Measurements from ENCODE around the gene PATJ. TPM values are rescaled to one million over a fixed set of nuclear protein-coding genes. Genes with fewer than 3 reads are reported as not detected.

PATJ gene
- total RNA-seq, 2 donors from 2014 or later, result 74.3 to 81.7 TPM

DNA sequence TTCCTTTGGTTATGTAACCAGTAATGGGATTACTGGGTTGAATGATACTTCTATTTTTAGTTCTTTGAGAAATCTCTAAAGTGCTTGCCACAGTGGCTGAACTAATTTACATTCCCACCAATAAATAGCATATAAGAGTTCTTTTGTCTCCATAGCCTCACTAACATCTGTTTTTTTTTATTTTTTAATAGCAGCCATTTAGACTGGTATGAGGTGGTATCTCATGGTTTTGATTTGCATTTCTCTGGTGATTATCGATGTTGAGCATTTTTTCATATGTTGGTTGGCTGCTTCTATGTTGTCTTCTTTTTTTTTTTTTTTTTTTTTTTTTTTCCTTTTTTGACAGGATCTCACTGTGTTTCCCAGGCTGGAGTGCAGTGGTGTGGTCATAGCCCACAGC is 319.8 kb downstream of the PATJ start:
- no peaks in the 10 kb centered on the region for H3K27me3 ChIP-seq (ENCODE audit: control insufficient read depth, insufficient read depth, low read length, poor library complexity, severe bottlenecking)
- no peak overlapping the region for H3K9ac ChIP-seq (ENCODE audit: extremely low read depth, low read length, poor library complexity, severe bottlenecking)
- no peak overlapping the region for H3K27ac ChIP-seq (ENCODE audit: low read depth, low read length)
- Mint-ChIP-seq H3K4me1 (peaks cover 22% of the 10 kb centered on the region), H3K4me3 (no peak overlapping the region), H3K27me3 (ENCODE audit: insufficient read depth) (no peaks in the 10 kb centered on the region), H3K9me3 (peaks cover 21% of the 10 kb centered on the region), H3K27ac (no peak overlapping the region), H3K36me3 (ENCODE audit: low read depth) (peaks cover 44% of the 10 kb centered on the region)
- peaks cover 16% of the 10 kb centered on the region for H3K9me3 ChIP-seq (ENCODE audit: control insufficient read depth, low read length)
- no peak for DNase-seq
- TF ChIP-seq, protein P1, sequence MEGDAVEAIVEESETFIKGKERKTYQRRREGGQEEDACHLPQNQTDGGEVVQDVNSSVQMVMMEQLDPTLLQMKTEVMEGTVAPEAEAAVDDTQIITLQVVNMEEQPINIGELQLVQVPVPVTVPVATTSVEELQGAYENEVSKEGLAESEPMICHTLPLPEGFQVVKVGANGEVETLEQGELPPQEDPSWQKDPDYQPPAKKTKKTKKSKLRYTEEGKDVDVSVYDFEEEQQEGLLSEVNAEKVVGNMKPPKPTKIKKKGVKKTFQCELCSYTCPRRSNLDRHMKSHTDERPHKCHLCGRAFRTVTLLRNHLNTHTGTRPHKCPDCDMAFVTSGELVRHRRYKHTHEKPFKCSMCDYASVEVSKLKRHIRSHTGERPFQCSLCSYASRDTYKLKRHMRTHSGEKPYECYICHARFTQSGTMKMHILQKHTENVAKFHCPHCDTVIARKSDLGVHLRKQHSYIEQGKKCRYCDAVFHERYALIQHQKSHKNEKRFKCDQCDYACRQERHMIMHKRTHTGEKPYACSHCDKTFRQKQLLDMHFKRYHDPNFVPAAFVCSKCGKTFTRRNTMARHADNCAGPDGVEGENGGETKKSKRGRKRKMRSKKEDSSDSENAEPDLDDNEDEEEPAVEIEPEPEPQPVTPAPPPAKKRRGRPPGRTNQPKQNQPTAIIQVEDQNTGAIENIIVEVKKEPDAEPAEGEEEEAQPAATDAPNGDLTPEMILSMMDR (conservative IDR thresholded peaks at IDR 0.05), result no peak
- H3K36me3 ChIP-seq (ENCODE audit: control insufficient read depth, insufficient read depth, low read length), result peaks cover 5% of the 10 kb centered on the region
- H3K4me1 ChIP-seq (ENCODE audit: control insufficient read depth, insufficient read depth, low read length), result peaks cover 16% of the 10 kb centered on the region
- no peak overlapping the region for H3K4me3 ChIP-seq (ENCODE audit: low read length)
- 100% methylated on average over 1 of the region's 1 CpG; no CpG with 5 or more reads in 1 of the 2 experiments for WGBS, 2 experiments (ENCODE audit: insufficient coverage in 1 of 2, insufficient read length in 1 of 2)

DNA sequence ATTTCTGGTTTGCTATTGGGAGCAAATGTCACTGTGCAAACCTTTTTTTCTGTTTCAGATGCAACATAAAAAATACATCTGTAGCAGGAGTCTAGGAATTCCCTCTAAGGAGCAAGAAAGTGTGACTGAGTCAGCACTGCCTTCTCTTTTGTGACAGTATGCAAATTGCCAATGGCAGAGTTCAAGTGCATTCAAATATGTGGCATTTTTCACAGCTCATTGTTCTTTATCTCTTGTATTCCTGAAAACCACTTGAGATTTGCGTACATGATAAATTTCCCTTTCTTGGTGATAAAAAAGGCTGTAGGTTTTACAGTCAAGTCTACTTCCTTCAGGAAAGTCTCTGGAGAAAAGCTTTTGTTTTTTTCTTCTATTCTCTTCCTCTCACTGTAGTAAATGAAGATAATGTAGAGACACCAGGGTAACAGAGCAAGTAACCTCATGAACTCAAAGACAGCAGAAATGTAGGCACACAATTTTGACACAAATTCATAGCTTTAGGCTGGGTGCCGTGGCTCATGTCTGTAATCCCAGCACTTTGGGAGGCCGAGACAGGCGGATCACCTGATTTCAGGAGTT is 322.6 kb downstream of the PATJ start:
- 79 to 89% methylated on average over 3 to 4 of the region's 4 CpGs for WGBS, 2 experiments (ENCODE audit: insufficient coverage in 1 of 2, insufficient read length in 1 of 2)
- H3K4me3 ChIP-seq (ENCODE audit: low read length), result no peak overlapping the region
- Mint-ChIP-seq H3K9me3 (peaks cover 32% of the 10 kb centered on the region), H3K27me3 (ENCODE audit: insufficient read depth) (no peaks in the 10 kb centered on the region), H3K4me3 (no peak overlapping the region), H3K36me3 (ENCODE audit: low read depth) (peaks cover 52% of the 10 kb centered on the region), H3K27ac (no peak overlapping the region), H3K4me1 (peaks cover 19% of the 10 kb centered on the region)
- no peak overlapping the region for H3K9ac ChIP-seq (ENCODE audit: extremely low read depth, low read length, poor library complexity, severe bottlenecking)
- no peak for DNase-seq
- peaks cover 24% of the 10 kb centered on the region for H3K9me3 ChIP-seq (ENCODE audit: control insufficient read depth, low read length)
- no peak overlapping the region for H3K27ac ChIP-seq (ENCODE audit: low read depth, low read length)
- no peaks in the 10 kb centered on the region for H3K27me3 ChIP-seq (ENCODE audit: control insufficient read depth, insufficient read depth, low read length, poor library complexity, severe bottlenecking)
- peaks cover 5% of the 10 kb centered on the region for H3K36me3 ChIP-seq (ENCODE audit: control insufficient read depth, insufficient read depth, low read length)
- H3K4me1 ChIP-seq (ENCODE audit: control insufficient read depth, insufficient read depth, low read length), result peaks cover 7% of the 10 kb centered on the region
- TF ChIP-seq, protein P1 (conservative IDR thresholded peaks at IDR 0.05), result no peak

DNA sequence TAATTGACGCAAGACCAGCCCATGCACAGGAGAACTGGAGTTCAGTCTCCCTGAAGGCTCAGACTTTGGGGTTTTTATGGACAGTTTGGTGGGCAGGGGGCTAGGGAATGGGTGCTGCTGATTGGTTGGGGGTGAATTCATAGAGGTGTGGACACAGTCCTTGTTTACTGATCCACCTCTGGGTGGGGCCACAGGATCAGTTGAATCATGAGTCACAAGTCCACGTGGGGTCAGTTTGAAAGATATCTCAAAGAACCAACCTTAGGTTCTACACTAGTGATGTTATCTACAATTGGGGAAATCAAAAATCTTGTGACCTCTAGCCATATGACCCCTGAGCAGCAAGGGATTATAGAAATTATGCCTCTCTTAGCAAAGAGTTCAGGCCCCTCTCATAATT is 324.4 kb downstream of the PATJ start:
- H3K4me1 ChIP-seq (ENCODE audit: control insufficient read depth, insufficient read depth, low read length), result peaks cover 7% of the 10 kb centered on the region
- H3K9ac ChIP-seq (ENCODE audit: extremely low read depth, low read length, poor library complexity, severe bottlenecking), result no peak overlapping the region
- H3K27ac ChIP-seq (ENCODE audit: low read depth, low read length), result no peak overlapping the region
- Mint-ChIP-seq H3K27ac (no peak overlapping the region), H3K4me3 (no peak overlapping the region), H3K9me3 (peaks cover 31% of the 10 kb centered on the region), H3K27me3 (ENCODE audit: insufficient read depth) (no peaks in the 10 kb centered on the region), H3K36me3 (ENCODE audit: low read depth) (peaks cover 39% of the 10 kb centered on the region), H3K4me1 (peaks cover 19% of the 10 kb centered on the region)
- H3K36me3 ChIP-seq (ENCODE audit: control insufficient read depth, insufficient read depth, low read length), result peaks cover 5% of the 10 kb centered on the region
- peaks cover 24% of the 10 kb centered on the region for H3K9me3 ChIP-seq (ENCODE audit: control insufficient read depth, low read length)
- H3K27me3 ChIP-seq (ENCODE audit: control insufficient read depth, insufficient read depth, low read length, poor library complexity, severe bottlenecking), result no peaks in the 10 kb centered on the region
- TF ChIP-seq, protein P1 (conservative IDR thresholded peaks at IDR 0.05), result no peak
- no peak for DNase-seq
- WGBS, 2 experiments (ENCODE audit: insufficient coverage in 1 of 2, insufficient read length in 1 of 2), result 96% methylated on average over 2 of the region's 2 CpGs; no CpG with 5 or more reads in 1 of the 2 experiments
- peak overlapping the region; percentile 61 for H3K4me3 ChIP-seq (ENCODE audit: low read length)

Measured in endodermal cell (in vitro differentiated cells).